ENCODE results near the gene KLHL41.

- TF ChIP-seq EZH2 (IDR thresholded peaks at IDR 0.05; ENCODE audit: borderline replicate concordance, insufficient read depth, low read length, poor library complexity, severe bottlenecking), result no peak
- no peak for TF ChIP-seq CTCF (IDR thresholded peaks at IDR 0.05; ENCODE audit: poor library complexity, severe bottlenecking)
- TF ChIP-seq TAF1 (IDR thresholded peaks at IDR 0.05; ENCODE audit: low read depth), result no peak
- no peak for TF ChIP-seq EP300 (conservative IDR thresholded peaks at IDR 0.05; ENCODE audit: poor library complexity, severe bottlenecking)
Measured at GRCh38 chr2:169512525-169512924, 3.0 kb downstream of the KLHL41 start.
